Measurements from ENCODE around the gene ZBTB47.

ZBTB47 gene

DNA sequence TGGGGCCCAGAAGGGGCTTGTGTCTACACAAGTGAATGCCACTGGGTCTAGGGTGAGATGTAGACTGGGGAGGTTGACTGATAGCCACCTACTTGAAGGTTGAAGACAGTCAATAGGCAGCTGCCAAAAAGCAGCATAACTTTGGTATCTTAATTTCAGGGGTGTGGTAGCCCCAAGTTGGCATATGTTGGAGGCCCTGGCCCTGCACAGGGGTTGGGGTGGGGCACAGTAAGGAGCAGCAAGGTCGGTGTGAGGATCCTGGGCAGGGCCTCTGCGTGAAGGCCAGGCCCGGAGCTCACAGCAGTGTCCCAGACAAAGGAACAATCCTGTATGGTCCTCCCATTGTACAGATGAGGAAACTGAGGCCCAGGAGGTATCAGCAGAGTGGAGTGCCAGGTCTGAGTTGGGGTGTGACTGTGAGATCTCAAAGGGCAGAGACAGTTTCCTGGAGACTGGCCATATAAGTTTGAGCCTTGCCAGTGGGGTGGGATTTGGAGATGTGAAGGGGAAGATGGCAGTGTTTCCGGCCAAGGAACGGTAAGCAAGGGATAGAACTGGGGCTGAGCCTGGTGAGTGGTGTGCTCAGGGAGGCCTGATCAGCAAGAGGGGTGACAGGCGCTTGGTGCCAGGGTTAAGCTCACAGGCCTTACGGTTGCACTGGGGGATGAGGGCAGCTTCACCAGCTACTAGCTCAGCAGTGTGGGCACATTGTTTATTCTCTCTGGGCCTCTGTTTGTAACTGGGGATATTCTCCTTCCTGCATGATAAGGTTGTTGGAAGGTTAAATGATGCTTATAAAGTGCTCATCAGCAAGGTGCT is 33.5 kb downstream of the ZBTB47 start:
- DNase-seq, result no peak

DNA sequence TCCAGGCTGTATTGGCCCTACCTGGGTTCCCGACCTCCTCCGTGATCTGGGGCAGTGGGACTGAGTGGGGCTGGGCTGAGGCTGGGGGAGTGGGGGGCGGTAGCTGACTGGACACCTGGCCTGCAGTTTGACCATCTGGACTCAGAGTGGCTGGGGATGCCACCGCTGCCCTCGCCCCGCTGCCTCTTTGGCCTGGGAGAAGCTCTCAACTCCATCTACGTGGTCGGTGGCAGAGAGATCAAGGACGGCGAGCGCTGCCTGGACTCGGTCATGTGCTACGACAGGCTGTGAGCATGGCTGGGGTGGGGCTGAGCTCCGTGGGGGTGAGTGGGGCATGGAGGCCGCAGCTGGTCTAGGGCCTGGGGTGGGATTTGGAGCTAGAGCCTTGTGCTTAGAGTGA is 34.5 kb downstream of the ZBTB47 start:
- DNase-seq, result no peak

DNA sequence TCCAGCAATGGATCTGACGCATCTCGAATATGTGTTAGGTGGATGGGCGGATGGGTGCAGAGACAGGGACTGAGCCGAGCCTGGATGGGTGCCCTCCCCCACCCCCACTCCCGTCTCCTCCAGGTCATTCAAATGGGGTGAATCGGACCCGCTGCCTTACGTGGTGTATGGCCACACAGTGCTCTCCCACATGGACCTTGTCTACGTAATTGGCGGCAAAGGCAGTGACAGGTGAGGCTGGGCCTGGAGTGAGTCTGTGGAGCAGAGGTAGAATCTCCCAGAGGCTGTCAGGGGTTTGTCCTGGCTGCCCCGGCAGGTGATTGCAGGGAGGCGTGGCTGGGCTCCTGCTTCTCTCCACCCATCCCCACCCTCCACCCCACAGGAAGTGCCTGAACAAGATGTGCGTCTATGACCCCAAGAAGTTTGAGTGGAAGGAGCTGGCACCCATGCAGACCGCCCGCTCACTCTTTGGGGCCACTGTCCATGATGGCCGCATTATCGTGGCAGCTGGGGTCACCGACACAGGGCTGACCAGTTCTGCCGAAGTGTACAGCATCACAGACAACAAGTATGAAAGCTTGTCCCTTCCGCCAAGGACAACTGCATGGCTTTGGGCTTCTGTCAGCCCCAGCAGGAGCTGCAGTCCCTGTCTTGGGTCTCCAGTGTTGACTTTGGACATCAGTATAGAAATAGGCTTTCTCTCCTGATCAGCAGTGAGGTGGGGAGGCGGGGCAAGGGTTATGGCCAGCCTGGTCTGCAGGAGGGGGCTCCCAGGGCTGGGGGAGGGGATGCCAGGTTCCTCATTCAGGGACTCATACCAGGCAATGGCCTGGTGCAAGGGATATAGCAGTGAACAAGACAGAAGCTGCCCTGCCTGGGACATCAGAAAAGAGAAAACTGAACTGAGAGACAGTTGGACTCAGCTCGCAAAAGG is 35.3 kb downstream of the ZBTB47 start:
- DNase-seq, result no peak

DNA sequence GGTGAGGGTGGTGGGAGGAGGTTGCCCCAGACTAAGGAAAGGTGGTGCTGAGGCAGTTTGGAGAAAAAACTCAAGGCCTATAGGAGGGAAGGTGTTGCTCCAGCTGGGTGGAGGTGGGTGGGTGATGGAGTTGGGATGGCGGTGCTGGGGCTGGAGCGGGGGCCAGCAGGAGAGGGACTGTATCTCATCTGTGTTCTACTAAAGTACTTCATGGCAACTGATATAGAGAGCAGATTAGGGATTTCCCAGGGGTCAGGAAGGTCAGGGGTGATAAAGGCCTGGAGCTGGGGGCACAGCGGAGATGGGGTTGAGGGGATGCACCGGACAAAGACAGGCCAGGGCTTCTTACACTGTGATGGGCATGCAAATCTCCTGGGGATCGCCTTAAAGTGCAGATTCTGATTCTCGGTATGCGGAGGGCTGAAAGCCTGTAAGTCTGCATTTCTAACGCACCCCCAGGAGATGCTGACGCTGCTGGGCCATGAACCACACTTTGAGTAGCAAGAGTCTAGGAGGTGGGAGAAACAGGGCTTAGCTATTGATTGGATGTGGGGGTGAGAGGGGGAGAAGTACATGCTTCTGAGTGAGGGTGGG is 36.0 kb downstream of the ZBTB47 start:
- DNase-seq, result no peak

DNA sequence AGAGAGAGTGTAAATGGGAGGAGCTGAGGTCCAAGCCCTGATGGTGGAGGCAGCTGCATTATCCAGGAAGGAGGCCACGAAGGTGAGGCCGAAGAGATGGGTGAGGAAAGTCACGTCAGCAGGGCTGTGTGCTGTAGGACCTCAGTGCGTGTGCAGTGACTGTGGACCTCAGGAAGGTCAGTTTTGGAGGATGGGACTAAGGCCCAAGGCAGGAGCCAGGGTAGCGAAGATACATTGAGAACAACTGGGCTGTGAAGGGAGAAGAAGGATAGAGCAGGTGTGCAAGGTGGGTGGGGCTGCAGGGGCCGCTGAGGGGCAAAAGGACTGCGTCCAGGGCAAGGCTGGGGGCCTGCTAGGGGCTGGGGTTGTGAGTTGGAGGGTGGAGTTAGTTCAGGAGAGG is 36.7 kb downstream of the ZBTB47 start:
- no peak for DNase-seq

DNA sequence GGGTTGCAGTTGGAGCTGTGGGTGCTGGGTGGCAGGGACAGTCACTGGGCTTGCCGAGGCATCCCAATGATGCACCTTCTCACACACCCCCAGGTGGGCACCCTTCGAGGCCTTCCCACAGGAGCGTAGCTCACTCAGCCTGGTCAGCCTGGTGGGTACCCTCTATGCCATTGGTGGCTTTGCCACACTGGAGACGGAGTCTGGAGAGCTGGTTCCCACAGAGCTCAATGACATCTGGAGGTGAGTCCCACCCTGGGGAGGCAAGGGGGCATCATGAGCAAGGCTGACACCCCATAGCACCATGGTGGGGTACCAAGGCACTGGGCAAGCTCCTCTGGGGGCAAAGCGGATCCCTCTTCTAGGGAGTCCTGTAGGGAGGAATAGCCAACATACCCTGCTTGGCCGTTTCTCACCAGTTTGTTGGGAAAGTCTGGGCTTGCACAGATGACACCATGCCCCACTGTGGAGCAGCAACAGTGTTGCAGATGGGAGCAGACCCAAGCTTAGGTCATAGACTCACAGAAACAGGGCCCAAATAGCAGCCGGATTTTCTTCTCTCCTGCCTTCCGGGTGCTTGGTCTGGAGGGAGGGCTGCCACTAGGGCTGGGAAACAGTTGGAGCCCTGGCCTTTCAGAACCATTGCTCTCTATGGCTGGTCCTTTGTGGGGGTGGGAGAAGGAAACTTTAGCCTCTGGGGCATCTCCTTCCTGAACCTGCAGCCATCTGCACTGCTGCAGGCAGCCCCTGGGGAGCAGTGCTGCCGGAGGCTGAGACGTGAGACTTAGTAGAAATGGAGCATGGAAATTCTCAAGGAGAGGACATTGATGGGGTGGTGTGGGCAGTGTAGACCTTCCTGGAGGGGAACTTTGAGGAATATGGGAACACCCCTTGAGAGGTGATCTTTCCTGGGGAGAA is 37.5 kb downstream of the ZBTB47 start:
- no peak for DNase-seq

DNA sequence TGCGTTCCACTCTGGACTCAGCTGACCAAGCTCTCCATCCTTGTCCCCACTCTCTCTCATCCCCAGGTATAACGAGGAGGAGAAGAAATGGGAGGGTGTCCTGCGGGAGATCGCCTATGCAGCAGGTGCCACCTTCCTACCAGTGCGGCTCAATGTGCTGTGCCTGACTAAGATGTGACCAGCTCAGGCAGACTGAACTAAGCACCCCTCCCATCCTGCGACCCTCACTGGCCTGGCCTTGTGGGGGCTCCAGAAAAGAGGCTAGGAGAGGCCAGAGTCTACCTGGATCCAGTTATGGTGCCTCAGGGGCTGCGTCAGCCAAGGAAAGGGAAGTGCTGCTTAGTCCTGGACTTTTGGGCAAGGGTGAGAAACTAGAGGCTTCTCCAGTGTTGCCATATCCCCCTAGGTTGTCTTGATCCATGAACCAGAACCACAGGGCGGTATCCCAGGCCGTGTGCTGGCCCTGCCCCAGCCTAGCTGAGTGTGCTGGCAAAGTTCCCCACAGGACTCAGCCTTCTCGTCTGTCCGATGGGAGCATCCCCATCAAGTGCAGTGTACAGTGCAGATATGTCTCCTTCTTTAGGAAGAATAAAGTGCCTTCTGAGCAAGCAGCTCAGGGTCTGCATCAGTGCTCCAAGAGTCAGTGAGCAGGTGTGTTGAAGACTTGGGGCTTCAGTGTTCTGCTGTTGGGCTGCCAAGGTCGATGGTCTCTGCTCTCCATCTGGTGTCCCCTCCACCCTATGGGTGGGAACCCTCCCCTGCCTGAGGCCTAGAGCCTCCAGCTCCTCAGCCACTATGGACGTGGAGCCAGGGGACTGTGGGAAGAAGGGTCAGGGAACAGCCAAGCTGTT is 38.5 kb downstream of the ZBTB47 start:
- no peak for DNase-seq

DNA sequence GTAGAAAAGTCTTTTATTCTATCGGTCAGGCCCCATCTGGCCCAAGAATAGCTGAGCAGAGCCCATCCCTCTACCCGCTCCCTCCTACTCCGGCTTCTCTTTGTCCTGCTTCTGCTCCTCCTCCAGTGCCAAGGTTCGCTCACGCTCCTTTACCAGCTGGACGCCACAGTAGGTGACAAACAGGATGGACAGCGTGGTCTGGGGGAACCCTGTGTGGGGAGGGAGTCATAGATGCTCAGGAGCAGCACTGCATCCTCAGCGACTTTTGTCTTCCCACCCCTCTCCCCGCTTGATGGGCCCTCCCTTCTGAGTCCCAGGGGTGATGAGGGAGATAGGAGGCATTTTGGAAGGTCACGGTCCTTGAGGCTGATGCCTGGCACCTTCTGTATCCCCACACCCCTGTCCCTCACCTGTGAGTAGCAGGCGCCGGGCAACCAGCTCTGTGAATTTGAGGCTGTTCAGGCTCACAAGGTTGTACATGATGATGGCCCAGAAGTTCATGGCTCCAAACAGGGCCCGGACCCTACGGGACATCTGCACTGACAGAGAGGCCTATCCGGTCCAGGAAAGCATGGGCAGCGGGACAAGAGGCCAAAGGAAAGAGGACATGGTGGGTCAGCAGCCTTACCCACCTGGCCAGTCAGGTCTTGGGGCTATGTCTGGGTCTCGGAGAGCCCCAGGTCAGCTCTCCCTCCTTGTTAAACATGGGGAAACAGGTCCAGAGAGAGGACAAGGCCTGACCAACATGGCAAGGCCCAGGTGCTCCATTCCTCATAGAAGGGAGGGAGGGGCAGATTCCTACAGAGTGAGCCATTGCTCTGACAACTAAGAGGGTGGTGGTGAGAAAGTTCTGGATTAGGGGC is 39.4 kb downstream of the ZBTB47 start:
- no peak for DNase-seq

DNA sequence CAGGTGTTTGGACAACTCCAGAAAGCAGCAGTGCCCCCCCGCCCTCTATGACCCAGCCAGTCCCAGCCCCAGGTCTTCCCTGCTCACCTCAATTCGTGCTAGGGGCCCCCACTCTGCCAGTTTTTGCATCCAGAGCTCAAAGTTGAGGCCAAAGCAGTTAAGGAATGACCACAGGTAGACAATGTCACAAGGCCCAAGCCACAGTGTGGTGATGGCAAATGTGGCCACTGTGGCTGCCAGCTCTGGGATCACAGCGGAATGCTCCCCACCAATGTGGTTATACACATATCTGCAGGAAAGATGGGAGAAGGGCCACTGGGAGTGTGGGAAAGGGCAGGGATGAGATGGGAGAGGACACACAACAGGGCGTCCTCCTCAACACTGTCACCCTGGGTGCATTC is 40.0 kb downstream of the ZBTB47 start:
- no peak for DNase-seq

DNA sequence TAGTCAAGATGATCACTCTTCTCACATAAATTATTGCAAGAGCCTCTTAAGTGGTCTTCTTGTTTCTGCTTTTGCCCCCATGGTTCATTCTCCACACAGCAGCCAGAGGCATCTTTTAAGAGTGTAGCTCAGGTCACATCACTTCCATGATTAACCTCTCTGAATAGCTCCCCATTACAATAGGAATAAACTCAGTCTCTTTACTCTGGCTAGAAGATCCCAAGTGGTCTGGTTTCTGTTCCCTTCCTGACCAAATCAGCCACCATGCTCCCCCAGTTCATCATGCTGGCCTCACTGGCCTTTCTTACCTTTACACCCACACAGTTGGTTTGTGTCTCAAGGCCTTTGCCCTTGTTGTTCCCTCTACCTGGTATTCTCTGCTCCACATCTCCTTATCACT is 40.9 kb downstream of the ZBTB47 start:
- DNase-seq, result no peak

DNA sequence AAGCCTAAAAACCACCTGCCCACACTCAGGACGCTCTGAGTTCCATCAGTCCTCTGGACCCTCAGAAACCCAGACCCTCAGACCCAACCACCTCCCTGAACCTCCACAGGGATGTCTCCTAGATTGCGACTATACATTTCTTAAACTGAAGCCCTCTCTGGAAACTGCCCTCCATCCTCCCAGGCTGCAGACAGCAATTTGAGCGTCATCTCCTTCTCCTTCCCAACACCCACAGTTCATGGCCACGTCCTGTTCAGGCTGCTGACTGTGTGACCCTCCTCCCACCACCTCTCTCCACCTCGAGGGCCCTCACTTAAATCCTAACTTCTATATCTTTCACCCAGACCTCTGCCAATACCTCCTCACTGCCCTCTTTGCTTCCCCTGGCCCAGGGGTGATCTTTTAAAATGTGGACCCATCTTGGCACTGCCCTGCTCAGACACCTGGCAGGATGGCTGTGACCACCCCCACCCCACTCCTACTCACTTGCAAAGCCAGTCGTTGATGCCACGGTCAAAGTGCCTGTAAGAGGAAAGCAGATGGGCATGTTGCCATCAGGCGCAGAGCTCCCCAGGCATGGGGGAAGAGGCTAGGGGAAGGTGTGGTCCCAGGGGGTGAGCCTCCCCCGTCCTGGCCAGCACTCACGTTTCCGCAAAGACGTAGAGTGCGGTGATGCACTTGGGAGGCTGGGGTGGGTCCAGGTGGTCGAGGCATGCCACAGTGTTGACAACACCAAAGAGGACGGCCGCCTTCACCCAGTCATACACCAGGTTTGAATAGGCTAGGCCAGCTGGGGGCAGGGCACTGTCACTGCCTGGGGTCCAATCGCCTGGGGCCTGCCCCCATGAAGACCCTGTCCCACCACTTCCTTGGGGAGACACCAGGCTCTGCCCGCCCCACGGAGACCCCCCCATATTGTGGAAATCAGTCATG is 43.1 kb downstream of the ZBTB47 start:
- no peak for DNase-seq

DNA sequence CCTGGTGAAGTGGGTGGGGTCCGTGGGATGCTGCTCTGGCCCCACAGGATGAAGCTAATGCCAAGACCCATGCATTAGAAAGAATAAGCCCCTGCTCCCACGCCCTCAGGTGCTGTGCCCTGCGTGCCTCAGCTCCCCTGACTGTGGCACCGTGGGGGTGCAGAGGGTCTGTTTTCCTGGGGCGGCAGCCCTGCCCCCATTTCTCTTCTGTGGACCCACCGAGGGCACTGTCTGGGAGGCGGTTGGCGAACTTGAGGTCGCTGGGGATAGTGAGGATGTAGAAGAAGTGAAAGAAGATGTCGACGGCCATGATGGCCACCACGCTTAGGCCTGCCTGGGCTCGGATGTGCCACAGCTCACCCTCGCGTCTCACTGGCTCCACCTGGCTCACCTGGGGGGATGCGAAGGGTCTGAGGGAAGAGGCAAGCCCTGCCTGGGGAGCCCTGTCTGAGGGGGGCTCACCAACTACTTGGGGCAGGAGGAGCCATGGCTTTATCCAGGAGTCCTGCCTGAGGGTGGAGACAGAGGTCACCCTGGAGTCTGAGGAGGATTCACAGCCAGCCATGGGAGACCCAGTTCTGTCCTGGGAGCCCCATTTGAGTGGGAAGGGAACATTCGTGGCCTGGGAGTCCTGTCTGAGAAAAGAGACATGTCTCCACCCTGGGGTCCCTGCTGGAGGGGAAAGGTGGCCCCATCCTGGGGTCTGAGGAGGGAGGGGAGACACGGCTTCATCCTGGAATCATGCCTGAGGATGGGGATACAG is 44.0 kb downstream of the ZBTB47 start:
- DNase-seq, result no peak

DNA sequence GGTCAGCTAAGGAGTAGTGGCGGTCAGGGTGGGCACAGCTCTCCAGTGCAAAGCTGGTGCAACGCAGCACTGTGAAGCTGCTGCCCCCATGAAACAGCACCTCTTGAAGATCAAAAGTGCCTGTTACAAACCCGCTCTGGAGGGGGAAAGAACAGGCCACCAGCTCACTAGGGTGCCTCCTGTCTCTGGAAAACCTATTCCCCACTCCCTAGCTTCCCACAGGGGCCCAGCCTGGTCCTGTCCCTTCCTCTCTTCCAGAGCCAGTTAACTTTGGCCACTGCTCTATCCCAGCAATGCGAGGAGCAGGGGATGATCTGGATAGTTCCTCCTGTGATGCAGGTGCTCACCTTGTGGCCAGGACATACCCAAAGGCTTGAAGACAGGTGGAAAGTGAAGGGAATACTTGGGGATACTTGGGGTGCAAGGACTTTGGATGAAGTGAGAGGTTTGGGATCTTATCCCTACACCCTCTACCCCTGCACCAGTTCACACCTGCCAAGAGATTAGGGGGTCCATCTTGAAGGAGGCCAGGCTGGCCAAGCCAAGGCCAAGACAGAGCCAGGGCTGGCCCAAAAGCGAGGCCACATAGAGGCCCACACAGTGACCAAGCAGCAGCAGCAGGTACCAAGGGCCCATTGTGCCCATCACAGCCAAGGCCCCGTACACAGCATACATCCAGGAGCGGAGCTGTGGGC is 44.9 kb downstream of the ZBTB47 start:
- no peak for DNase-seq

DNA sequence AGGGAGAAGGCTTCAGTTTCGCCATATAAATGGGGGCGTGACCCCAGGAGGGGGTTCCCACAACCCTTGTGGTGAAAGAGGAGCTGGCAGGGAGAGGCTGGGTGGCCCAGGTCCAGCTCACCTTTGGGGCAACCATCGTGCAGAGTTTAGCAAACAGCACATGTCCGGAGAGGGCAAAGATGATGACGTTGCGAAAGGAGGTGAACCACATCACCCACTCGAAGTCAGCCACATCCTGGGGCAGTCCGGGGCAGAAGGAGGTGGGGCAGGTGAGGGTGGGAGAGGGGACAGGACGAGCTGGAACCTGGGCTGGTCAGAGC is 45.4 kb downstream of the ZBTB47 start:
- no peak for DNase-seq

DNA sequence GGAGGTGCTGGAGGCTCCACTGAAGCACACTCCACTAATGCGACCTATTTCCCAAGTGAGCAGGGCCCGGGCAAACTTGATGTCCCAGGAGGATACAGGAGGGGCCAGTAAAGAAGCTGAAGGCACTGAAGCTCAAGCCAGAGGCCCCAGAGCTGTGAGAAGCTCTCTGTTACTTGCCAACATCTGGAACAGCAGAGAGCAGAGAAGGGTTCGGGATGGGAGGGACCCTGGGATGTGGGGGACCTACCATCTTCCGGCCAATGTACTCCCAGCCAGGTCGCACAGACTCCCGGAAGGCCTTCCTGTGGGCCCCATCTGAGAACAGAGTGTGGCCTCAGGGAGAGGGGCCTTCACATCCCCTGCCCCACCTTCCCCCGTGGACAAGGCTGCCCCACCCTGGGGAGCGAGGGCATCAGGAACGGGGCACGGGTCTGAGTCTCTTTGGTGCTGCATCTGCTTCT is 46.0 kb downstream of the ZBTB47 start:
- no peak for DNase-seq

DNA sequence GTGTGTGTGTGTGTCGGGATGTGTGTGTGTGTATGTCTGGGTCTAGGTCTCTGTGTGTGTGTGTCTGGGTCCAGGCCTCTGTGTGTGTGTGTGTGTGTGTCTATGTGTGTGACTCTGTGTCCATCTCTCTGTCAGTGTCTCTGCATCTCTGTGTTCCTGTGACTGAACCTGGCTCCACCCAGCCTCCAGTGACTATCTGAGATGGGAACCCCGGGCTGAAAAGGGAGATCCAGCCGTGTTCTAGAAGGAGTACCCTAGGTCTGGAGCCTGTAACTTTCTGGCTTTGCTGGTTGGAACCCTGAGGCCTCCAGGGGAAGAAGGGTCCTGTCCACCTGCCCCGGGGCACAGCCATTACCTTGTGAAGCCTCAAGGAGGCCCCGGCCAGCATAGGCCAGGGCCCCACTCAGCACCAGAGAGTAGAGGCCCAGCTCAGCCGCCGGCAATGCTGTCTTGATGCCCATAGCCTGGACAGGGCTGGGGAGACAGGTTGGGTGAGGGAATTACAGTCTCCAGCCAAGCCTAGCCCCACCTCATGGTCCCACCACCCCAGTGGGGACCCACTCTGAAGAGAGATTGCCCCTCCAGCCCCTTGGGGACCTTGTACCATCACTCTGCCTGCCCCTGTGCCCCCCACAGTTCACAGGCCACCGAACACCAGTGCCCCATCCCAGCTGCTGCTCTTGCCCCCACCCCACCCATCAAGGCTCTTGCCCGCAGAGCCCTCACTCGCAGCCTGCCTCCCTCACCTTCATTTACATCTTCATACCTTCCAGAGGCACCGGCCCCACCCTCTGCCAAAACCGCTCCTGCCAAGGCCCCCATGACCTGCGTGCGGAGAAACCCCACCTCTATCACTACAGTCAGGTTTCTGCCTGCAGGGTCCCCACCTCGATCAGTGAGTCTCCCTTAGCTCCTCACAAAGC is 47.1 kb downstream of the ZBTB47 start:
- no peak for DNase-seq

Measured in NCI-H446 (cell line).